PC-3 (cell line): ENCODE data around the gene CFAP161.
A peak's percentile ranks its signal among the peaks of the same experiment; 100 is the strongest.

Source experiments
- CTCF ChIP-seq: fragments of 300-600 bp; sonication (generic); conservative IDR thresholded peaks from 2 replicates; pipeline ENCODE4 v1.5.1; 2017; ENCODE audit warnings: antibody characterized with exemption, low read depth, mild to moderate bottlenecking, low read length
- EZH2 ChIP-seq: fragments of 300-600 bp; sonication (generic); IDR thresholded peaks from one replicate; pipeline ENCODE4 v1.6.1; 2017; ENCODE audit warnings: antibody characterized with exemption, mild to moderate bottlenecking, low read length; ENCODE audit not compliant: unreplicated experiment
- EZH2phosphoT487 ChIP-seq: fragments of 300-600 bp; sonication (generic); IDR thresholded peaks from 2 replicates; pipeline ENCODE4 v1.6.1; 2018; ENCODE audit warnings: mild to moderate bottlenecking, antibody characterized with exemption, low read length, borderline replicate concordance

- peak; percentile 76 for TF ChIP-seq CTCF
- TF ChIP-seq EZH2, result no peak
- TF ChIP-seq EZH2phosphoT487, result no peak
Measured at GRCh38 chr15:81155375-81156218, 21.5 kb downstream of the CFAP161 start.
